Stomach (tissue), 9 donors: Measurements from ENCODE around the gene ZNF699. TPM values are rescaled to one million over a fixed set of nuclear protein-coding genes. Genes with fewer than 3 reads are reported as not detected.

Source experiments
- DNase-seq, 2 donors: peaks; one replicate each; pipeline versions ENCODE4 v3.0.0 to v3.0.0-alpha.2; 2013 to 2019
- H3K27ac ChIP-seq, 5 donors: fragments of 200-600 bp in 4 of 5; sonication (generic) in 4 of 5; one replicate each; pipeline ENCODE4 v1.5.1; 2013 to 2019; ENCODE audit warnings: mild to moderate bottlenecking in 1 of 5, moderate library complexity in 1 of 5
- H3K27me3 ChIP-seq, 3 donors: fragments of 200-600 bp; sonication (generic); one replicate each; pipeline ENCODE4 v1.5.1; 2017 to 2019; ENCODE audit warnings: mixed run types in 1 of 3
- H3K36me3 ChIP-seq, 4 donors: fragments of 200-600 bp; sonication (generic); 1 replicate in 3 of 4; 2 replicates in 1 of 4; pipeline ENCODE4 v1.5.1; 2016 to 2019
- H3K4me1 ChIP-seq, 4 donors: fragments of 200-600 bp; sonication (generic); one replicate each; pipeline ENCODE4 v1.5.1; 2016 to 2019
- H3K4me3 ChIP-seq, 4 donors: fragments of 200-600 bp; sonication (generic) in 3 of 4; one replicate each; pipeline ENCODE4 v1.5.1; 2016 to 2019; ENCODE audit warnings: mild to moderate bottlenecking in 1 of 4
- H3K9me3 ChIP-seq, 4 donors: fragments of 200-600 bp; sonication (generic); one replicate each; pipeline ENCODE4 v1.5.1; 2016 to 2019
- CTCF ChIP-seq, 7 experiments: fragments of 450-650 bp in 4 of 7; fragments of 200-600 bp in 3 of 7; sonication (generic) in 3 of 7; IDR thresholded peaks; one replicate each; pipeline ENCODE4 v1.5.1; 2016 to 2019; ENCODE audit warnings: antibody characterized with exemption in 7 of 7, control low read depth in 2 of 7, mild to moderate bottlenecking in 1 of 7
- EP300 ChIP-seq: sonication (generic); formaldehyde crosslinking; IDR thresholded peaks from one replicate; pipeline ENCODE4 v1.6.1; 2017; ENCODE audit warnings: antibody characterized with exemption
- POLR2A ChIP-seq, 4 donors: fragments of 450-650 bp; IDR thresholded peaks; one replicate each; pipeline ENCODE4 v1.6.1; 2016; ENCODE audit warnings: antibody characterized with exemption in 4 of 4, control low read depth in 2 of 4, mild to moderate bottlenecking in 1 of 4, moderate library complexity in 1 of 4
- POLR2AphosphoS5 ChIP-seq, 3 donors: sonication (generic); formaldehyde crosslinking; IDR thresholded peaks; one replicate each; pipeline ENCODE4 v1.6.1; 2016; ENCODE audit warnings: antibody characterized with exemption in 3 of 3
- WGBS, 5 donors: extraction: QIAGEN DNeasy Blood & Tissue Kit in 3 of 5; methylation state at CpG; one replicate each; pipeline versions ENCODE4 v1.1.5 to v1.1.7; 2013 to 2018; 5-methylcytosine and 5-hydroxymethylcytosine counted together
- intact Hi-C: fragments of 100-400 bp; cut with DNase I; formaldehyde crosslinking; loops from one replicate; pipeline ENCODE4 v1.15.1; 2023; ENCODE audit warnings: low total_unique reads
- polyA plus RNA-seq, 3 donors: library from polyadenylated mRNA; stranded (reverse); fragments of 200-250 nt; gene quantifications; one replicate each; pipeline ENCODE4 v1.2.3, GENCODE V29; 2013
- total RNA-seq, 5 donors: library from RNA; depleted of rRNA; stranded (reverse); fragments of >200 nt; gene quantifications; one replicate each; pipeline versions ENCODE4 v1.1.0 to v1.2.3, GENCODE V29; 2014 to 2016
- donor health status: healthy with polysubstance abuse.
- donor health status: Bipolar disorder and iron deficiency.
- donor health status: healthy.

ZNF699 gene
- total and polyA plus RNA-seq, 8 donors: 0.63 to 53.6 (median 3.1) TPM; not detected in 1

GRCh38 chr19:9348671-9349070 lies 39.0 kb upstream of the ZNF699 start:
- Histone ChIP-seq H3K4me1 (no peaks in the 10 kb centered on the region), H3K27ac (no peak overlapping the region), H3K36me3 (peaks cover 13 to 81% (median 36%) of the 10 kb centered on the region in 4 donors), H3K27me3 (no peaks in the 10 kb centered on the region), H3K9me3 (peaks cover 36 to 100% (median 95%) of the 10 kb centered on the region in 4 donors), H3K4me3 (no peak overlapping the region)
- DNase-seq: no peak
- intact Hi-C loops: no loop called here
- no peak for TF ChIP-seq POLR2A (IDR thresholded peaks at IDR 0.05)
- no peak for TF ChIP-seq EP300
- no peak for TF ChIP-seq CTCF (IDR thresholded peaks at IDR 0.05)
- no peak for TF ChIP-seq POLR2AphosphoS5 (IDR thresholded peaks at IDR 0.05)
- 96 to 100% (median 97%) methylated on average over 22 of the region's 22 CpGs for WGBS, 5 donors

GRCh38 chr19:9348253-9348652 lies 38.6 kb upstream of the ZNF699 start:
- TF ChIP-seq POLR2A (IDR thresholded peaks at IDR 0.05): no peak
- TF ChIP-seq CTCF (IDR thresholded peaks at IDR 0.05): no peak
- TF ChIP-seq POLR2AphosphoS5 (IDR thresholded peaks at IDR 0.05): no peak
- no peak for TF ChIP-seq EP300
- Histone ChIP-seq H3K4me3 (no peak overlapping the region), H3K27ac (no peak overlapping the region), H3K27me3 (no peaks in the 10 kb centered on the region), H3K4me1 (no peaks in the 10 kb centered on the region), H3K9me3 (peaks cover 40 to 100% (median 97%) of the 10 kb centered on the region in 4 donors), H3K36me3 (peaks cover 17 to 81% (median 38%) of the 10 kb centered on the region in 4 donors)
- DNase-seq: no peak
- intact Hi-C loops: no loop called here
- 96 to 99% (median 98%) methylated on average over 3 of the region's 3 CpGs for WGBS, 5 donors

- Histone ChIP-seq H3K36me3 (peaks cover 45 to 81% (median 58%) of the 10 kb centered on the region in 4 donors), H3K27me3 (no peaks in the 10 kb centered on the region), H3K27ac (no peak overlapping the region), H3K9me3 (peaks cover 66 to 100% (median 99%) of the 10 kb centered on the region in 4 donors), H3K4me3 (no peak overlapping the region), H3K4me1 (no peaks in the 10 kb centered on the region)
- intact Hi-C loops: no loop called here
- TF ChIP-seq POLR2A (IDR thresholded peaks at IDR 0.05): no peak
- TF ChIP-seq CTCF (IDR thresholded peaks at IDR 0.05): no peak
- TF ChIP-seq EP300: no peak
- no peak for TF ChIP-seq POLR2AphosphoS5 (IDR thresholded peaks at IDR 0.05)
- 94 to 97% (median 95%) methylated on average over 2 of the region's 2 CpGs for WGBS, 5 donors
- no peak for DNase-seq
Measured at GRCh38 chr19:9345005-9345404, 35.4 kb upstream of the ZNF699 start.

- intact Hi-C loops: no loop called here
- WGBS, 5 donors: 96 to 99% (median 98%) methylated on average over 6 of the region's 6 CpGs
- H3K36me3 ChIP-seq: peaks cover 55 to 85% (median 70%) of the 10 kb centered on the region in 4 donors
- H3K27ac ChIP-seq: no peak overlapping the region
- peaks cover 78 to 100% (median 98%) of the 10 kb centered on the region in 4 donors for H3K9me3 ChIP-seq
- no peak for DNase-seq
- no peak overlapping the region for H3K4me3 ChIP-seq
- H3K4me1 ChIP-seq: no peaks in the 10 kb centered on the region
- no peak for TF ChIP-seq POLR2A (IDR thresholded peaks at IDR 0.05)
- TF ChIP-seq POLR2AphosphoS5 (IDR thresholded peaks at IDR 0.05): no peak
- no peak for TF ChIP-seq CTCF (IDR thresholded peaks at IDR 0.05)
- no peaks in the 10 kb centered on the region for H3K27me3 ChIP-seq
Measured at GRCh38 chr19:9342610-9343304, 33.1 kb upstream of the ZNF699 start.
